ENCODE measurements around the gene CST9.

DNA sequence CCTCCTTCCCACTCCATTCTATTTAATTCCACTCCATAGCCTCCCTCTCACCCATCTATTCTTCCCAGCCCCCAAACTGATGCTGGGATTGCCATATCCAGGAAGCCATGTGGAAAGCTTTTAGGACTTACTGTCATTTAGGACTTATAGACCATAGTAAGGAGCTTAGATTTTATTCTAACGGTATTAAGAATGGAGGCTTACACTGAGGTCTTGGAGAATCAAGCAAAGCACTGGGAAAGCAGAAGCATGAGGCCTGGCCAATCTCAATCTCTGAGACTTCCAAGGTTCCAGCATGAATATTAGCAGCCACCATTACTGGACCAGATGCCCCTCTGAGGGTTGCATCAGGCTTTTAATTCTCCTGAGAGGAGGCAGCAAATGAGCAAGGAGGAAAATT is 1.4 kb downstream of the CST9 start:
- TF ChIP-seq SP1 (IDR thresholded peaks at IDR 0.05; ENCODE audit: low read depth, low read length), result no peak
- no peak for TF ChIP-seq CTCF (IDR thresholded peaks at IDR 0.05; ENCODE audit: control extremely low read depth in 1 of 3, insufficient read depth in 1 of 3, low read depth in 1 of 3, low read length in 3 of 3)
